Measurements from ENCODE around the gene SLC8A1. TPM values are rescaled to one million over a fixed set of nuclear protein-coding genes. Genes with fewer than 3 reads are reported as not detected.

The SLC8A1 gene
- total RNA-seq, 4 donors from 2014 or later = 8.1 to 22.9 (median 9.3) TPM

GRCh38 chr2:40287773-40288172, 164.1 kb downstream of the SLC8A1 start:
- Histone ChIP-seq H3K9me3 (no peaks in the 10 kb centered on the region), H3K27me3 (no peaks in the 10 kb centered on the region), H3K27ac (no peak overlapping the region), H3K4me3 (no peak overlapping the region), H3K36me3 (no peaks in the 10 kb centered on the region), H3K4me1 (peaks cover 0 to 8% (median under 1%) of the 10 kb centered on the region in 4 donors)
- WGBS, 2 donors = 56 to 69% methylated on average over 3 of the region's 3 CpGs
- TF ChIP-seq EP300 (IDR thresholded peaks at IDR 0.05) (no peak), POLR2A (IDR thresholded peaks at IDR 0.05) (no peak)
- TF ChIP-seq, protein P1, sequence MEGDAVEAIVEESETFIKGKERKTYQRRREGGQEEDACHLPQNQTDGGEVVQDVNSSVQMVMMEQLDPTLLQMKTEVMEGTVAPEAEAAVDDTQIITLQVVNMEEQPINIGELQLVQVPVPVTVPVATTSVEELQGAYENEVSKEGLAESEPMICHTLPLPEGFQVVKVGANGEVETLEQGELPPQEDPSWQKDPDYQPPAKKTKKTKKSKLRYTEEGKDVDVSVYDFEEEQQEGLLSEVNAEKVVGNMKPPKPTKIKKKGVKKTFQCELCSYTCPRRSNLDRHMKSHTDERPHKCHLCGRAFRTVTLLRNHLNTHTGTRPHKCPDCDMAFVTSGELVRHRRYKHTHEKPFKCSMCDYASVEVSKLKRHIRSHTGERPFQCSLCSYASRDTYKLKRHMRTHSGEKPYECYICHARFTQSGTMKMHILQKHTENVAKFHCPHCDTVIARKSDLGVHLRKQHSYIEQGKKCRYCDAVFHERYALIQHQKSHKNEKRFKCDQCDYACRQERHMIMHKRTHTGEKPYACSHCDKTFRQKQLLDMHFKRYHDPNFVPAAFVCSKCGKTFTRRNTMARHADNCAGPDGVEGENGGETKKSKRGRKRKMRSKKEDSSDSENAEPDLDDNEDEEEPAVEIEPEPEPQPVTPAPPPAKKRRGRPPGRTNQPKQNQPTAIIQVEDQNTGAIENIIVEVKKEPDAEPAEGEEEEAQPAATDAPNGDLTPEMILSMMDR (IDR thresholded peaks at IDR 0.05) = no peak
- no peak for DNase-seq (ENCODE audit: low spot score in 2 of 2)

DNA sequence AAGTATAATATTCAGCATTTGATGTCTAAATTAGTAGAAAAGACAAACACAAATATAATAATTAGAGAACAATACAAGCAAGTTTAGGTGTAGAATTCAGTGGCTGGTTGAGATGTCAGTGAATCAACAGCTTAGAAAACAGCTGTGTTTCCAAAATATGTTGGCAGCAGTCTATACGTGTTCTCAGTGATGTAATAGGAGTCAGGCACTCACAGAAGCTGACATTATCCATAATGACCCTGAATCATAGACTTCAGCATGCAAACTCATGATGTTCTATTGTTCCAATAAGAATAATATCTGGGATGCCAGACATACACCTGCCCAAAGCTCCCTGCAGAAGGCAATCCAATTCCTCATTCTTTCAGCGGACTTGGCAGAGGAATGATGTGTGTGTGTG, 164.7 kb downstream of the SLC8A1 start:
- 50 to 55% methylated on average over 2 of the region's 2 CpGs for WGBS, 2 donors
- no peak for DNase-seq (ENCODE audit: low spot score in 2 of 2)
- no peaks in the 10 kb centered on the region for H3K9me3 ChIP-seq
- no peak for TF ChIP-seq EP300 (IDR thresholded peaks at IDR 0.05)
- no peak for TF ChIP-seq POLR2A (IDR thresholded peaks at IDR 0.05)
- TF ChIP-seq, protein P1 (IDR thresholded peaks at IDR 0.05) = no peak
- H3K27me3 ChIP-seq = no peaks in the 10 kb centered on the region
- no peak overlapping the region for H3K4me3 ChIP-seq
- H3K27ac ChIP-seq = no peak overlapping the region
- H3K36me3 ChIP-seq = no peaks in the 10 kb centered on the region
- peaks cover 0 to 9% (median 3%) of the 10 kb centered on the region in 4 donors for H3K4me1 ChIP-seq

DNA sequence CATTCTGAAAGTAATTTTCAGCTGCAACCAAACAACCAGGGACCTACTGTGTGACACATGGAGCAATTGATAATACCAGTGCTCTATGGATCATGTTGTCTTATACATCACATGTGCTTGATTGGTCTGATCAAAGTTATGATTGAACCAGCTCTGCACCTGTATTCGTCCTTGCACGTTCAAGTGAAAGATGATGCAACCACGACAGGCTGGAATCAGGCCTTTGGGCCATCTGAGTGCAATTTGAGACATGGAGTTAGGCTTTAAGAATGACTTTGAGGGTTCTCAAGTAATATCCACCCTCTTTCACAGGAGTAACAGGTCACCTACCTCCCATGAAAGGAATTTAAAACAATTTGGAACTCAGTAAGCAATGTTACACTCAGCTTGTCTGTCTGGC, 165.2 kb downstream of the SLC8A1 start:
- H3K9me3 ChIP-seq = no peaks in the 10 kb centered on the region
- no peak overlapping the region for H3K27ac ChIP-seq
- no peaks in the 10 kb centered on the region for H3K36me3 ChIP-seq
- no peak for DNase-seq (ENCODE audit: low spot score in 2 of 2)
- no peaks in the 10 kb centered on the region for H3K27me3 ChIP-seq
- H3K4me3 ChIP-seq = no peak overlapping the region
- TF ChIP-seq, protein P1 (IDR thresholded peaks at IDR 0.05) = no peak
- TF ChIP-seq EP300 (IDR thresholded peaks at IDR 0.05) (no peak), POLR2A (IDR thresholded peaks at IDR 0.05) (no peak)
- peaks cover 0 to 12% (median 3%) of the 10 kb centered on the region in 4 donors for H3K4me1 ChIP-seq
- 85 to 86% methylated on average over 3 of the region's 3 CpGs for WGBS, 2 donors

DNA sequence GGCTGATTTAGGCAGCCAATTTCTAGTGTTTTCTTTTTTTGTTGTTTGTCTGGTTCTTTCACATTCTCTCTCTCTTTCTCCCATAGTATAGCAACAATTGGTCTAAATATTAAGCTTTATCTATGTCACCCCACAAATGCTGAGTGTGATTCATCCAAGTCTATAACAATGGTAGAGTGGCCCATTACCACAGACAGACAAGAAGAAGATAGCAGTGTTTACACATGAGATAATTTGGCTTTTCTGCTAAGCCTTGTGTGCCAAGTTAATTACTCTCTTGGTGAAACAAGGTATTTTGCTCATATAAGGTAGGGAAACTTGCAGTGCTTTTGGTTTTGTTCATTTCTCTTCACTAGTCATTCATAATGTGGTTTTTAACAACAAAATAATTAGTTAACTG, 166.5 kb downstream of the SLC8A1 start:
- DNase-seq (ENCODE audit: low spot score in 2 of 2) = no peak
- Histone ChIP-seq H3K27ac (no peak overlapping the region), H3K36me3 (no peaks in the 10 kb centered on the region), H3K27me3 (no peaks in the 10 kb centered on the region), H3K4me1 (peaks cover 0 to 24% (median 8%) of the 10 kb centered on the region in 4 donors), H3K4me3 (no peak overlapping the region), H3K9me3 (no peaks in the 10 kb centered on the region)
- no peak for TF ChIP-seq POLR2A (IDR thresholded peaks at IDR 0.05)
- TF ChIP-seq EP300 (IDR thresholded peaks at IDR 0.05) = no peak
- TF ChIP-seq, protein P1 (IDR thresholded peaks at IDR 0.05) = no peak

- Histone ChIP-seq H3K9me3 (no peaks in the 10 kb centered on the region), H3K36me3 (no peaks in the 10 kb centered on the region), H3K27ac (no peak overlapping the region), H3K27me3 (no peaks in the 10 kb centered on the region), H3K4me3 (no peak overlapping the region), H3K4me1 (peaks cover 0 to 28% (median 8%) of the 10 kb centered on the region in 4 donors)
- DNase-seq (ENCODE audit: low spot score in 2 of 2) = no peak
- WGBS, 2 donors = 60 to 65% methylated on average over 1 of the region's 1 CpG
- TF ChIP-seq, protein P1 (IDR thresholded peaks at IDR 0.05) = no peak
- TF ChIP-seq EP300 (IDR thresholded peaks at IDR 0.05) = no peak
- TF ChIP-seq POLR2A (IDR thresholded peaks at IDR 0.05) = no peak
These were observed 167.1 kb downstream of the SLC8A1 start for GRCh38 chr2:40284797-40285196.

Measured in tibial nerve (tissue), 4 donors.